ENCODE results near the gene OPN3.

OPN3 gene

GRCh38 chr1:241645199-241645598 is 5.0 kb upstream of the OPN3 start:
- DNase-seq (ENCODE audit: low spot score) = no peak

- no peak for DNase-seq (ENCODE audit: low spot score)
Observed at GRCh38 chr1:241644259-241644658, 4.1 kb upstream of the OPN3 start.

- no peak for DNase-seq (ENCODE audit: low spot score)
Observed at GRCh38 chr1:241642593-241642944, 2.4 kb upstream of the OPN3 start.

DNA sequence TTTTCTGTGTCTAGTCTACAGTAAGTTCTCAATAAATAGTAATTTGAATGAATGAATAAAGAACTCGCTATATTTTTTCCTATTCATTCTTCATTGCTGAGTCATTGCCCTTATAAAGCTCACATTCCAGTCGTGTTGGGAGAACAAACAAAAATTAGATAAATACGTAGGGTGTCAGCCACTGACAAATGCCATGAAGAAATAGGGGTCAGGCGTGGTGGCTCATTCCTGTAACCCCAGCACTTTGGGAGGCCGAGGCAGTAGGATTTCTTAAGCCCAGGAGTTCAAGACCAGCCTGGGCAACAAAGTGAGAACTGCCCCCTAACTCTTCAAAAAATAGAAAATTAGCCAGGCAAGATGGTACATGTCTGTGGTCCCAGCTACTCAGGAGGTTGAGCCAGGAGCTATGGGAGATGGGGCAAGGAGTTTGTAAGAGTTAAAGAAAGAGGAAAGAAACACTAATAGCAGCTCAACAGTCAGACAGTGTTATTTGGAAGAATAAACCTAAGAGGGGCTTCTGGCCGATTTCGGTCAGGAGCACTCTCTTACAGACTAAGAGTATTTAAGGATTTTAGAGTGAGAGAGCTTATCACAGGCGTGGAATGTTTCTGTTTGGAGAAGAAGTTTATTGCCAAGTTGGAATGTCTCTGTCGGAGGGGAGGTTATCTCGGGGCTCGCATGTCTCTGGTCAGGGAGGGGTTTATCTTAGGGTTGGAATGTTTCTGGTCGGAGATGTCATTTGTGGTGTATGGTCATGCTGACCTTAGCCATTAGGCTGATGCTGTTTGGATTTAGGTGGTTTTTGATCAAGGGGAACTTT is 1.8 kb upstream of the OPN3 start:
- DNase-seq (ENCODE audit: low spot score) = no peak

DNA sequence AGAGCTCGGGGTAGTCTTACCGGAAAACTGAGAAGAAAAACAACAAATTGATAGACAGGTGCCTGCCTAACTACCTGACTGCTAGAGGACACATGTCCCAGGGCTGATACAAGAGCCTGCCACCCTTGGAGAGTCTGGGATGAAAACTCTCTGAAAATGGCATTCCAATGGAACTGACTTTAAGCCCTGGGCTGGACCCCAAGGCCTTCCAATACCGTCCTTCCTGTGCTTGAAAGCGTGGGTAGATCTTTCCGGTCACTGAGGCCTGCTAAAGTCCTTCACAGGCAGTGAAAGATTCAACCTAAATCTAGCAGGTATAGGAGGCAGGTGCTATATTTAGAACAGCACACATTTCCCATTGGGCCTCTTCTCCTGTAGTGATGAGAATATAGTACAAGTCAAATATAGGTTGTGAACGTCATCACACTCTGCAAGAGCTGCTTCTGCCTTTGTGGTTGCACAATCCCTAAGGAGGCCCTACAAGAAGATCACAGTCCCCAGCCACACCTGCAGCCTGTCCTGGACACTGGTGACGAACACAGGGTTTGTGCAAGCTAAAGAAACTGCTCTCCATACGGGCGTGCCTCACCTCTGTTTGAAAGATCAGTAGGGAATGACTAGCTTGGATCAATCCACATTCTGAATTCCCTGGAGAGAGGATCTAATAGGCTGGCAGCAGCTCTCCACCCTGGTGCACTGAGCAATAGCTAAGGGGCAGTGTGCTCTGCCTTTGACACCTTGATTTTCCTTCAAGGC is 876 bp upstream of the OPN3 start:
- DNase-seq (ENCODE audit: low spot score) = no peak

DNA sequence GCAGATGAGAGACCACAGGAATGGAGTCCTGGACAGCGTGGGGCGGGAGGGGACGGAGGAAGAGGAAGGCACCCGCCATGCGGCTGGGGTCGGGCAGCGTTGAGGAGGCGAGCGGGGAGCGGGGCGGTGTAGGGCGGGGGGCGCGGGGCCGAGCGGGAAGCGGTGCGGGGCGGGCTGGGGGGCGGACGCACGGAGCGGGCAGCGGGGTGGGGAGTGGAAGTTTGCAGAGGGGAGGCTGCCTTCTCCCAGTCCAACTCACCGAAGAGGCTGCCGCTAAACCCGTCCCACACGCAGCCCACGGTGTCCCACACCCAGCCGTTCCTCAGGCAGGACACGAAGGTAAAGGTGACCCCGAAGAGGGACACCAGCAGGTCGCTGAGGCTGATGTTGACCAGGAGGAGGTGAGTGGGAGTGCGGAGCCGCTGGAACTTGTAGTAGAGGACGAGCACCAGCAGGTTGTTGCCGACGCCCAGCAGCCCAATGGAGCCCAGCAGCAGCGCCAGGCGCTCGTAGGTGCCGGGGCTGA is 483 bp downstream of the OPN3 start:
- no peak for DNase-seq (ENCODE audit: low spot score)

GRCh38 chr1:241638909-241639622 is 1.1 kb downstream of the OPN3 start:
- peak; percentile 12 for DNase-seq (ENCODE audit: low spot score)

DNA sequence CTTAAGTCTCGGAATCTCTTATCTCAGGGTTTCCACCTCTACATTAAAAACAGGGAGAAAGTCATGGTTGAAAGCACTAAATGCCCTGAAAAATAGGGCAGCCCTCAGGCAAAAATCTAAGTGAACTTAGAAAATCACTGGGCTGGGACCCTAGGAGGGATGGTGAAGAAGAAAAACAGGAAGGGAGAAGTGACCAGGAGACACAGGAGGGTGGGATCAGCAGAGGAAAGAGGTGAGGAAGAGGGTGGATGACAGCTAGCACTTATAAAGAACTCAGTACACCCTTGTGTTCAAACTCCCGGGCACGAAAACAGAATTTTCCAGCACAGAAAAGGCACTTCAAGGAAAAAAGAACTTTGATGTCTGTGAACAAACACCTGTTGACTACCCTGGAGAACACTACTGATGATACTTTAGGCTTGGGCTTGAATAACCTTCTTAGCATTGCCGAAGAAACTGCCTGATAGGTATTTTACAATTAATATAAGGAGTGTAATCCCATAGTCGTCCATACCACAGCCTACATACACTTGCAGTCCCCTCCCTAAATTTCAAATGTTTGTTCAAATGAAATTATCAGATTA is 2.0 kb downstream of the OPN3 start:
- DNase-seq (ENCODE audit: low spot score) = no peak

- DNase-seq (ENCODE audit: low spot score) = no peak
Observed at GRCh38 chr1:241637604-241638003, 2.6 kb downstream of the OPN3 start.

DNA sequence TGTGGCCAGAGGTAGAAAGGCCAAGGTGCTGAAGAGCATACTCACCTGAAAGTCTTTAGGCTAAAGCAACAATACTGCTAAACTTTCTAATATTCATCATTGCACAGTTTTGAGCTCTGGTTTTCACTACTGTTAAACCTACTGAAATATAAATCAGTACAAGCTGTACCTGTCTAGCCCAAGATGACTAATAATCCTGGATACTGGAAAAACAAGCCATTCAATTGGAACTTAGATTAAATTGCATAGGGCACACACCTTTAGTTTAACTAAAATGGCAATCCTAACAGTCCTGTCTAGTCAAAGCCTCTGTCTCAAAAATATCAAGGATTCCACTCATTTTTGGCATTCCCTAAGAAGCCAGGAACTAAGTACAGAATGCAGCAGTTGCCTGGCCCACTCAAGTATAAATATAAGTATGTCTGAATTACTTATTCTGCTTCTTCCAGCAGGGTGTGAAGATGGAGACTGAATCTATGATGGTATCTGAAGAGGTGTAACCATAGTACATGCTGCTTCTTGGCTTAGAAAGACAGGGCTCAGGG is 3.1 kb downstream of the OPN3 start:
- no peak for DNase-seq (ENCODE audit: low spot score)

- DNase-seq (ENCODE audit: low spot score) = no peak
Observed at GRCh38 chr1:241636291-241636690, 3.9 kb downstream of the OPN3 start.

- no peak for DNase-seq (ENCODE audit: low spot score)
Observed at GRCh38 chr1:241635556-241636152, 4.5 kb downstream of the OPN3 start.

GRCh38 chr1:241632987-241633386 is 7.2 kb downstream of the OPN3 start:
- no peak for DNase-seq (ENCODE audit: low spot score)

DNA sequence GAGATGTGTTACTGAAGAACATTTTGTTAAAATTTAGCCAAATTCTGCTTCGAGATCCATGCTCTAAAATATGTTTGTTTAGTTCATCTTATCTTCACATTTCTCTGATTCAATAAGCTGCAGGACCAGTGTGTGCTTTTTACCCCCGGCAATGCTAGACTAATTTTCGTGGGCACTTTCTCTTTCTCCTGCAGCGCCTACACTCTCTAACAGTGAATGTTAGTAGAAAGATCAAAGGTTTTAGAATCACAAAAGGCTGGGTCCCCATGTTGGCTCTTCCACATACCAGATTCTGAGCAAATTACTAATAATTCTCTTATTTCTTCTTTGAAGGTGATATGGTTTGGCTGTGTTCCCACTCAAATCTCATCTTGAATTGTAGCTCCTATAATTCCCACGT is 8.5 kb downstream of the OPN3 start:
- DNase-seq (ENCODE audit: low spot score) = no peak

GRCh38 chr1:241630899-241631298 is 9.3 kb downstream of the OPN3 start:
- no peak for DNase-seq (ENCODE audit: low spot score)

DNA sequence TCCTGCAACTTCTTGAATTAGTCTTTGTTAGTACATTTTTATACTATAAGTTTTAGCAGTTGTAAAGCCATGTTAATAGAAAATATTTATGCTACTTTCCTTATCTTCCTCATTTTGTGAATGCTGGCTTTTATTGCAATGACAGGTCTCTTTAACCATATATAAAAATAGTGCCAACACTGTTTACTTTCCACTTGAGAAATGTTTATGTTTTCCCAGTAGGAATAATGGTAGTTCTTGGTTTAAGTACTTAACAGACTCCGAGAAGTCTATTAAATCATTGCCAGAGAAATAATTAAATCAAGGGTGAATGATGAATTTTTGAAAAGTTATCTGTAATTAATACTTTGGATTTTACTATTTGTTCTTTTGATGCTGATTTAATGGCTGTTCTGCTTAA is 9.7 kb downstream of the OPN3 start:
- DNase-seq (ENCODE audit: low spot score) = no peak

DNA sequence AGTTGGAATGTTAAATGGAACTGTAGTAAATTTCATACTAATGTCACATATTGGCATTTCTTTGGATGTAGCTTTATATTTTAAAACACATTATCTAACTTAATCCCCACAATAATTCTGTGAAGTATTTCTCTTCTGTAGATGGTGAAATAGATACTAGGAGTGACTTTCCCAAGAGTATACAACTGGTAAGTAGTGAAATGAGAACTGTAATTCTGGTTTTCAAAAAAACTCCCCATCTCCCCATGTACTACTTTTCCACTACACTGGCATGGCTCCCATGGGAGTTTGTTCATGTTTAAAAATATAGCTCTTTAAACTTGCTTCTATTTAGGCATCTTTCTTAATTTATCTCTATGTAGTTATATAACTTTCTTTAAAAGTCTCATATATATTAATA is 10.2 kb downstream of the OPN3 start:
- no peak for DNase-seq (ENCODE audit: low spot score)

DNA sequence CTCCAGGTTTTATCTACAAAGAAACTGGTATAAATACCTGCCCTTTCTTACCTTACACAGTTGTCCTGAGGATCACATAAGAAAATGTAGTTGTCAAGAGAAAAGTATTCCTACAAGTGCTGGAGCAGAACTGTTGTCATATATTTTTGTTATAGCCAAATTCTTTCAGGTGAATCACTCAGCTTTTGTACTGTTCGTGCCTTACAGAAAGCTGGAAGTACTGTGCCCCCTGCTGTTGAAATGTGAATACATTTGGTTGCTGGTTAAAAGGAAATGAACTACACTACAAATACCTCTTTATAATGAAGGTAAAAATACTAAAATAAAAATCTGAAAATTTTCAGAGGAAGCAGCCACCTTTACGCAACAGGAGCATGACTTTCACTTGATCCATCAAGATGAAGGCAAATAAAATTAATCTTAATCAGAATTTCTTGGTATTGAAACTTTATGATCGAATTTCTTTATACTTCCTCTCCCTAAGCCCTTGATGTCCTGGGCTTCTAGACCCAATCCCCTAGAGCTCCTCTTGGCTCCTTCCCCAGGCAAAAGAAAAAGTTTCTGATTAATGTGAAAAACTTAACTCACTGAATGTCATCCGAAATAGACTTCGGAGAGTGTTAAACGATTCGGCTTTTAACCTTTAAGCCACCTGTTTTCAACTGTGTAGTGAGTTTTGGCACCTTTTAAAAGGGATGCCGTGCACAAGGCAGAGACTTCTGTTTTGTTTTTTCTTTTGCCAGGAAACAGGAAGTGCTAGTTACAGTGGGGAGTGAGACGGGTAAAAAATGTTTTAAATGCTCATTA is 12.5 kb downstream of the OPN3 start:
- DNase-seq (ENCODE audit: low spot score) = peak; percentile 66

GRCh38 chr1:241624935-241625334 is 15.2 kb downstream of the OPN3 start:
- DNase-seq (ENCODE audit: low spot score) = peak; percentile 17

- no peak for DNase-seq (ENCODE audit: low spot score)
Observed at GRCh38 chr1:241622669-241623068, 17.5 kb downstream of the OPN3 start.

DNA sequence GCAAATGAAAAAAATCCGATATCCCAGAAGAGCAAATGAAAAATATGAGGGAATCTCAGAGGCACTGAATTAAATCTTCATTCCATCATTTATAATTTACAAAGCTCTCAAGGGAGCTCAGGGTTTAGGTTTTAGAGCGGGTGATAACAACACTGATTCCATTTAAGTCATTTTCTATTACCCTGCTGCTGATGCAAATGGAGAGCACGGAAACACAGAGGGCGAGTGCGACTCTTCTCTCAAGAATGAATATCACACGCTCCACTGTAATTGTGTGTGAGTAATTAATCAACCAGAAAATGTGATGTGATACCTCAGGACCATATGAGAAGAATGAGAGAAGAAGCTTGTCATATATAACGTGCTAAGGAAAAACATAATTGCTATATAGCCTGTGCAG is 22.7 kb downstream of the OPN3 start:
- DNase-seq (ENCODE audit: low spot score) = no peak

Measured in hematopoietic multipotent progenitor cell treated with erythropoietin and hydrocortisone succinate and interleukin-3 and kit ligand, for 17 days (in vitro differentiated cells).